Panc1 (cell line): ENCODE data around the gene ATP5F1D. TPM values are rescaled to one million over a fixed set of nuclear protein-coding genes. Genes with fewer than 3 reads are reported as not detected.
A peak's percentile ranks its signal among the peaks of the same experiment; 100 is the strongest.

ENCODE experiments used
- ATAC-seq: fragments of 200-7000 bp; cut with Tn5 transposase; 2 replicates; pipeline ENCODE4 v1.9.1; 2020; ENCODE audit warnings: mild to moderate bottlenecking, moderate library complexity
- BruUV-seq: library from RNA; stranded (reverse); fragments of 400-500 nt; replicated peaks from 2 replicates; lab custom pipeline; 2021; lab: Mats Ljungman, UMichigan
- CTCF ChIA-PET: fragments of 300-600 bp; sonication (Branson Sonifier 250); formaldehyde crosslinking; loops from one replicate; lab custom pipeline; 2022; ENCODE audit warnings: antibody characterized with exemption; lab: Charles Lee
- POLR2A ChIA-PET: fragments of 300-600 bp; sonication (Branson Sonifier 250); formaldehyde crosslinking; loops from one replicate; lab custom pipeline; 2022; ENCODE audit warnings: antibody characterized with exemption; lab: Charles Lee
- DNase-seq: peaks from one replicate; pipeline ENCODE4 v3.0.0-alpha.2; 2010; ENCODE audit warnings: low read depth, low spot score
- H3K27ac ChIP-seq: 2 replicates; pipeline ENCODE4 v1.5.1; 2011; ENCODE audit warnings: mild to moderate bottlenecking, low read length, inconsistent platforms
- H3K27me3 ChIP-seq: fragments of 200-500 bp; sonication (Bioruptor generic); 2 replicates; pipeline ENCODE4 v1.6.0; 2014; ENCODE audit warnings: low read length, inconsistent platforms; ENCODE audit not compliant: control insufficient read depth, insufficient read depth
- H3K36me3 ChIP-seq: fragments of 200-500 bp; sonication (Bioruptor generic); 2 replicates; pipeline ENCODE4 v1.5.1; 2014; ENCODE audit warnings: inconsistent platforms, mild to moderate bottlenecking, low read length, moderate library complexity; ENCODE audit not compliant: control insufficient read depth, insufficient read depth
- H3K4me1 ChIP-seq: 2 replicates; pipeline ENCODE4 v1.5.1; 2011; ENCODE audit warnings: inconsistent platforms, mild to moderate bottlenecking, low read length, moderate library complexity; ENCODE audit not compliant: control insufficient read depth, insufficient read depth
- H3K4me3 ChIP-seq, 2 experiments: 2 replicates each; pipeline ENCODE4 v1.5.1; 2011 to 2012; ENCODE audit warnings: low read depth in 2 of 2, low read length in 2 of 2, mild to moderate bottlenecking in 2 of 2, inconsistent platforms in 1 of 2, moderate library complexity in 1 of 2
- H3K9me3 ChIP-seq: fragments of 200-500 bp; sonication (Bioruptor generic); 2 replicates; pipeline ENCODE4 v1.5.1; 2014; ENCODE audit warnings: low read depth, mild to moderate bottlenecking, inconsistent platforms, low read length, moderate library complexity; ENCODE audit not compliant: control insufficient read depth, insufficient read depth
- CTCF ChIP-seq: fragments of 450-650 bp; IDR thresholded peaks from 2 replicates; pipeline ENCODE4 v1.5.1; 2017; ENCODE audit warnings: mild to moderate bottlenecking
- POLR2AphosphoS5 ChIP-seq: IDR thresholded peaks from 2 replicates; pipeline ENCODE4 v1.6.1; 2012; ENCODE audit warnings: mild to moderate bottlenecking, low read depth, low read length, moderate library complexity
- REST ChIP-seq, 2 experiments: IDR thresholded peaks; 2 replicates each; pipeline ENCODE4 v1.6.1; 2011 to 2012; ENCODE audit warnings: low read depth in 2 of 2, control low read depth in 1 of 2, low read length in 1 of 2, mild to moderate bottlenecking in 1 of 2, moderate library complexity in 1 of 2; ENCODE audit not compliant: insufficient read depth in 1 of 2
- SIN3A ChIP-seq: IDR thresholded peaks from 2 replicates; pipeline ENCODE4 v1.6.1; 2012; ENCODE audit warnings: low read depth, mild to moderate bottlenecking, low read length, moderate library complexity, borderline replicate concordance; ENCODE audit not compliant: insufficient read depth
- TCF7L2 ChIP-seq: IDR thresholded peaks from 2 replicates; pipeline ENCODE4 v1.6.1; 2011; ENCODE audit warnings: mild to moderate bottlenecking, low read depth, low read length, inconsistent platforms
- in situ Hi-C: cut with HindIII; loops from 2 replicates; pipeline ENCODE4 v1.10.0; 2016; ENCODE audit warnings: low sequenced_read_pairs, low pct_unique_long_range_greater_than_20kb
- intact Hi-C: fragments of 100-400 bp; cut with micrococcal nuclease; formaldehyde crosslinking; loops from one replicate; pipeline ENCODE4 v1.10.0; 2022; ENCODE audit not compliant: unreplicated experiment
- total RNA-seq: library from RNA; stranded (reverse); gene quantifications from one replicate; pipeline ENCODE4 v1.2.1, GENCODE V29; 2021; ENCODE audit not compliant: unreplicated experiment

The ATP5F1D gene
- total RNA-seq, 1 experiment from 2014 or later: 218 TPM

- peaks cover 33% of the 10 kb centered on the region for H3K4me1 ChIP-seq
- ChIA-PET CTCF (interaction anchor here (0.8 kb wide), 1 partner anchor 43 kb away, joined by 3 read pairs; no protein-coding TSS in a partner anchor), POLR2A (interaction anchor here (0.6 kb wide), 1 partner anchor 14 kb away, joined by 11 read pairs; no protein-coding TSS in a partner anchor)
- H3K4me3 ChIP-seq: peak overlapping the region; percentile 59 to 68
- in situ Hi-C loops: no loop called here
- H3K27ac ChIP-seq: peak overlapping the region; percentile 85
- ATAC-seq: no peak
- BruUV-seq: no TSS peak
- TF ChIP-seq CTCF (no peak), TCF7L2 (0 out of 2 replicates have a peak, but pooled peaks have one; percentile 14)
- H3K36me3 ChIP-seq: peaks cover 5% of the 10 kb centered on the region
- no peaks in the 10 kb centered on the region for H3K9me3 ChIP-seq
- intact Hi-C loops: no loop called here
- DNase-seq: no peak
- H3K27me3 ChIP-seq: no peaks in the 10 kb centered on the region
Measured at GRCh38 chr19:1252221-1252820, 10.8 kb downstream of the ATP5F1D start.

GRCh38 chr19:1252821-1253513 lies 11.4 kb downstream of the ATP5F1D start:
- no peak for DNase-seq
- Histone ChIP-seq H3K9me3 (no peaks in the 10 kb centered on the region), H3K4me1 (peaks cover 39% of the 10 kb centered on the region), H3K27me3 (no peaks in the 10 kb centered on the region), H3K4me3 (peak overlapping the region; percentile 59 to 68), H3K36me3 (peaks cover 5% of the 10 kb centered on the region), H3K27ac (peak overlapping the region; percentile 85)
- in situ Hi-C loops (no loop called here), intact Hi-C loops (no loop called here)
- ChIA-PET CTCF (interaction anchor here (0.5 to 1.0 kb wide), 3 partner anchors 8 to 43 kb away, joined by 3 read pairs; no protein-coding TSS in a partner anchor), POLR2A (no interaction called here)
- BruUV-seq: no TSS peak
- 0 out of 2 replicates have a peak, but pooled peaks have one; percentile 8 for ATAC-seq
- TF ChIP-seq TCF7L2 (no peak), CTCF (no peak), POLR2AphosphoS5 (no peak), SIN3A (no peak), REST (IDR thresholded peaks at IDR 0.05; ENCODE audit: insufficient read depth in 1 of 2, low read depth in 2 of 2, low read length in 1 of 2) (no peak)
